Activated CD8-positive, alpha-beta T cell treated with anti-CD3 and anti-CD28 coated beads for 36 hours (primary cell): Measurements from ENCODE around the gene KLRF1. TPM values are rescaled to one million over a fixed set of nuclear protein-coding genes. Genes with fewer than 3 reads are reported as not detected.
A peak's percentile ranks its signal among the peaks of the same experiment; 100 is the strongest.

ENCODE experiments used
- ATAC-seq: fragments of 200-7000 bp; cut with Tn5 transposase; one replicate; pipeline ENCODE4 v1.10.0; 2021; ENCODE audit warnings: mild to moderate bottlenecking, moderate library complexity
- CTCF ChIA-PET: fragments of 350-600 bp; sonication (Branson Sonifier 250); formaldehyde crosslinking; loops from one replicate; lab custom pipeline; 2021; ENCODE audit warnings: antibody characterized with exemption; lab: Charles Lee
- POLR2A ChIA-PET: fragments of 350-600 bp; sonication (Branson Sonifier 250); formaldehyde crosslinking; loops from one replicate; lab custom pipeline; 2021; ENCODE audit warnings: antibody characterized with exemption; lab: Charles Lee
- DNase-seq: peaks from one replicate; pipeline ENCODE4 v3.0.0-alpha.2; 2020
- H3K27ac Mint-ChIP-seq: one replicate; pipeline ENCODE4 v1.8.0; 2021; ENCODE audit warnings: mild to moderate bottlenecking, mixed read lengths
- H3K27me3 Mint-ChIP-seq: one replicate; pipeline ENCODE4 v1.8.0; 2021; ENCODE audit warnings: mixed read lengths
- H3K36me3 Mint-ChIP-seq: one replicate; pipeline ENCODE4 v1.8.0; 2021; ENCODE audit warnings: low read depth, mixed read lengths
- H3K4me1 Mint-ChIP-seq: one replicate; pipeline ENCODE4 v1.8.0; 2021; ENCODE audit warnings: low read depth, mixed read lengths
- H3K4me3 Mint-ChIP-seq: one replicate; pipeline ENCODE4 v1.8.0; 2021; ENCODE audit warnings: mild to moderate bottlenecking, moderate library complexity, mixed read lengths
- H3K9me3 Mint-ChIP-seq: one replicate; pipeline ENCODE4 v1.8.0; 2021; ENCODE audit warnings: mixed read lengths
- CTCF ChIP-seq: fragments of 200-600 bp; IDR thresholded peaks from one replicate; pipeline ENCODE4 v1.8.0; 2022; ENCODE audit warnings: antibody characterized with exemption, mild to moderate bottlenecking
- intact Hi-C: fragments of 100-400 bp; cut with micrococcal nuclease; formaldehyde crosslinking; loops from one replicate; pipeline ENCODE4 v1.10.0; 2022
- total RNA-seq, 2 experiments: library from RNA; stranded (reverse); gene quantifications; one replicate each; pipeline ENCODE4 v1.2.3, GENCODE V29; 2021

Gene KLRF1
- total RNA-seq, 2 experiments from 2014 or later, result not detected

- ChIA-PET POLR2A (interaction anchor here (0.7 to 7.6 kb wide), 14 partner anchors 27 to 686 kb away, joined by 3 to 292 read pairs (median 4); partner anchors contain the start of genes CD69 and CLEC2D), CTCF (interaction anchor here (0.9 to 3.5 kb wide), 7 partner anchors 53 to 126 kb away, joined by 3 to 21 read pairs (median 3); no protein-coding TSS in a partner anchor)
- Mint-ChIP-seq H3K9me3 (peaks cover 4% of the 10 kb centered on the region), H3K4me3 (peak overlapping the region; percentile 85), H3K36me3 (peaks cover 27% of the 10 kb centered on the region), H3K4me1 (peaks cover 28% of the 10 kb centered on the region), H3K27me3 (no peaks in the 10 kb centered on the region), H3K27ac (peak overlapping the region; percentile 89)
- no peak for DNase-seq
- no peak for TF ChIP-seq CTCF
- ATAC-seq, result no peak
- intact Hi-C loops, result loop anchor here (5.0 kb wide), 3 partner anchors 57 to 72 kb away; no protein-coding TSS in a partner anchor
These were observed 41.6 kb downstream of the KLRF1 start for GRCh38 chr12:9868951-9869306.

GRCh38 chr12:9869307-9870161, 42.3 kb downstream of the KLRF1 start, which contains the start of gene CLEC2B:
Gene CLEC2B, minus strand, starts transcription at chr12:9869354.
- DNase-seq, result peak; percentile 70
- CTCF ChIA-PET, result interaction anchor here (0.9 to 3.6 kb wide), 8 partner anchors 55 to 126 kb away, joined by 3 to 21 read pairs (median 5); no protein-coding TSS in a partner anchor
- H3K27me3 Mint-ChIP-seq, result no peaks in the 10 kb centered on the region
- POLR2A ChIA-PET, result interaction anchor here (0.7 to 7.6 kb wide), 11 partner anchors 26 to 685 kb away, joined by 3 to 292 read pairs (median 4); partner anchors contain the start of genes CD69 and CLEC2D
- peak; percentile 68 for ATAC-seq
- peak within 1 kb of the TSS; percentile 85 for H3K4me3 Mint-ChIP-seq
- no peak for TF ChIP-seq CTCF
- peaks cover 23% of the 10 kb centered on the region for H3K4me1 Mint-ChIP-seq
- H3K36me3 Mint-ChIP-seq, result peaks cover 22% of the 10 kb centered on the region
- peak within 1 kb of the TSS; percentile 89 for H3K27ac Mint-ChIP-seq
- H3K9me3 Mint-ChIP-seq, result no peaks in the 10 kb centered on the region
- intact Hi-C loops, result loop anchor here (5.0 kb wide), 3 partner anchors 57 to 72 kb away; no protein-coding TSS in a partner anchor

DNA sequence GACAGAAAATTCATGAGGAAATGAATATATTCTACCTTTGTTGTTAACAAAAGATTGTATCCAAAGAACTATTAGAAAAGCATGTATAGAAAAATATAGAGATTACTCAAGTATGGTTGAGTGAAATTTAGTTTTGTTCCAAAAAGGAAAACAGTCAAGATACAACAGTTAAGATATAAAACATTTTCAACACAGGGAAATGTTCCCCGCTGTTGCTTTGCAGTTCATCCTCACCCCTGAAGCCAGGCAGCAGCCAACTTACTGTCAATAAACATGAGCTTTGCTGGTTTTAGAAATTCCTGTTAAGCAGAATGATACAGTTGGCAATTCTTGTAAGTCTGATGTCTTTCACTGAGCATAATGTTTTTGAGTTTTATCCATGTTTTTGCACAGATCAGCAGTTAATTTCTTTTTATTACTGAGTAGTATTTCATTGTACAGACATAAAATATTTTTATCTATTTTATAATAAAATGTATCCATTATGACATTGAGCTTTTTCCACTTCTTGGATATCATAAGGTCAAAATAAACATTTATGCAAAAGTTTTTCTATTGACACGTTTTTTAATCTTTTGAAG, 43.1 kb downstream of the KLRF1 start:
- Mint-ChIP-seq H3K27ac (peak overlapping the region; percentile 89), H3K4me3 (peak overlapping the region; percentile 85), H3K36me3 (peaks cover 15% of the 10 kb centered on the region), H3K9me3 (no peaks in the 10 kb centered on the region), H3K27me3 (no peaks in the 10 kb centered on the region), H3K4me1 (peaks cover 20% of the 10 kb centered on the region)
- CTCF ChIA-PET, result interaction anchor here (0.6 to 3.6 kb wide), 6 partner anchors 24 to 122 kb away, joined by 3 to 20 read pairs (median 3); no protein-coding TSS in a partner anchor
- DNase-seq (no peak), ATAC-seq (no peak)
- intact Hi-C loops, result no loop called here
- POLR2A ChIA-PET, result interaction anchor here (1.0 kb wide), 1 partner anchor 112 kb away, joined by 3 read pairs; no protein-coding TSS in a partner anchor
- TF ChIP-seq CTCF, result no peak

DNA sequence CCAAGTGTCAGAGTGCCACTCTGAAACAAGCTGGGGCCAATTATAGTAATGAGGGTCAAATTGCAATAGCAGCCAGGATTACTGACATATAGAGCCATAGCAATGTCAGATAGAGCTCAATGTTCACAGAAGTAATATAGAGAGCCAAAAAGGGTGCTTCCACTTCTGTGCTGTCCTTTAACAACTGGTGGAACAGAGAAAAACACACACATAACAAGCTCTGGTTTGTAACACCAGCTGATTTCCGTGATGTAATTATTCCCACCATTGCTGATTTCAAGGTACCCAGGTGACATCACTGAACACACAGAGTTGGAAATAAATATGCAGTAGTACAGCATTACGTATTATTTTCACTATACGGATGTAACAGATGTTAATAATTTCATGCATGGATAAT, 44.9 kb downstream of the KLRF1 start:
- intact Hi-C loops, result no loop called here
- Mint-ChIP-seq H3K4me3 (no peak overlapping the region), H3K9me3 (no peaks in the 10 kb centered on the region), H3K4me1 (peaks cover 20% of the 10 kb centered on the region), H3K36me3 (peaks cover 4% of the 10 kb centered on the region), H3K27ac (no peak overlapping the region), H3K27me3 (no peaks in the 10 kb centered on the region)
- ATAC-seq (peak; percentile 23), DNase-seq (no peak)
- ChIA-PET CTCF (interaction anchor here (0.6 to 3.6 kb wide), 11 partner anchors 33 to 268 kb away, joined by 3 to 20 read pairs (median 6); no protein-coding TSS in a partner anchor), POLR2A (interaction anchor here (0.8 to 1.4 kb wide), 5 partner anchors 16 to 224 kb away, joined by 3 to 4 read pairs (median 3); no protein-coding TSS in a partner anchor)
- TF ChIP-seq CTCF, result no peak
